Effector memory CD8-positive, alpha-beta T cell (primary cell): ENCODE data around the gene THSD7A.

ENCODE experiments used
- ATAC-seq: fragments of 150-1000 bp; cut with Tn5 transposase; replicated peaks from 2 replicates; pipeline ENCODE4 v1.10.0; 2021; ENCODE audit warnings: mild to moderate bottlenecking, moderate library complexity
- DNase-seq, 3 experiments: peaks; one replicate each; pipeline ENCODE4 v3.0.0; 2021
- H3K27ac Mint-ChIP-seq, 2 donors: one replicate each; pipeline ENCODE4 v1.8.0; 2022; ENCODE audit warnings: mild to moderate bottlenecking in 2 of 2, mixed read lengths in 2 of 2, moderate library complexity in 2 of 2
- H3K27me3 Mint-ChIP-seq, 2 donors: one replicate each; pipeline ENCODE4 v1.8.0; 2022; ENCODE audit warnings: mixed read lengths in 2 of 2
- H3K36me3 Mint-ChIP-seq: one replicate; pipeline ENCODE4 v1.8.0; 2022; ENCODE audit warnings: mild to moderate bottlenecking, moderate library complexity, mixed read lengths; ENCODE audit not compliant: insufficient read depth
- H3K4me1 Mint-ChIP-seq, 2 donors: one replicate each; pipeline ENCODE4 v1.8.0; 2022; ENCODE audit warnings: low read depth in 2 of 2, mixed read lengths in 2 of 2
- H3K4me3 Mint-ChIP-seq, 2 donors: one replicate each; pipeline ENCODE4 v1.8.0; 2022; ENCODE audit warnings: mild to moderate bottlenecking in 2 of 2, mixed read lengths in 2 of 2, moderate library complexity in 2 of 2
- H3K9me3 Mint-ChIP-seq, 2 donors: one replicate each; pipeline ENCODE4 v1.8.0; 2022; ENCODE audit warnings: mixed read lengths in 2 of 2

Gene THSD7A

GRCh38 chr7:11410656-11411644, 421.0 kb downstream of the THSD7A start:
- H3K27me3 Mint-ChIP-seq, result no peaks in the 10 kb centered on the region
- peaks cover 6 to 12% of the 10 kb centered on the region in 2 donors for H3K9me3 Mint-ChIP-seq
- no peak for DNase-seq
- no peak overlapping the region for H3K27ac Mint-ChIP-seq
- no peak overlapping the region for H3K4me3 Mint-ChIP-seq
- H3K36me3 Mint-ChIP-seq, result no peaks in the 10 kb centered on the region
- H3K4me1 Mint-ChIP-seq, result no peaks in the 10 kb centered on the region
- ATAC-seq, result no peak

GRCh38 chr7:11404355-11404754, 427.6 kb downstream of the THSD7A start:
- no peak overlapping the region for H3K4me3 Mint-ChIP-seq

GRCh38 chr7:11403781-11404180, 428.2 kb downstream of the THSD7A start:
- Mint-ChIP-seq H3K27me3 (no peaks in the 10 kb centered on the region), H3K4me1 (no peaks in the 10 kb centered on the region), H3K36me3 (no peaks in the 10 kb centered on the region), H3K27ac (no peak overlapping the region), H3K4me3 (no peak overlapping the region), H3K9me3 (no peaks in the 10 kb centered on the region)
- ATAC-seq (no peak), DNase-seq (no peak)

More at GRCh38 chr7:11404355-11404754, 427.6 kb downstream of the THSD7A start:
- H3K36me3 Mint-ChIP-seq, result no peaks in the 10 kb centered on the region
- H3K27me3 Mint-ChIP-seq, result no peaks in the 10 kb centered on the region
- ATAC-seq (no peak), DNase-seq (no peak)
- no peaks in the 10 kb centered on the region for H3K9me3 Mint-ChIP-seq
- no peak overlapping the region for H3K27ac Mint-ChIP-seq
- no peaks in the 10 kb centered on the region for H3K4me1 Mint-ChIP-seq

GRCh38 chr7:11394438-11394837, 437.6 kb downstream of the THSD7A start:
- no peaks in the 10 kb centered on the region for H3K4me1 Mint-ChIP-seq
- no peak for DNase-seq
- H3K36me3 Mint-ChIP-seq, result no peaks in the 10 kb centered on the region
- peaks cover 3 to 11% of the 10 kb centered on the region in 2 donors for H3K9me3 Mint-ChIP-seq
- ATAC-seq, result no peak
- H3K27me3 Mint-ChIP-seq, result no peaks in the 10 kb centered on the region
- H3K27ac Mint-ChIP-seq, result no peak overlapping the region
- H3K4me3 Mint-ChIP-seq, result no peak overlapping the region

GRCh38 chr7:11379641-11380040, 452.4 kb downstream of the THSD7A start:
- no peaks in the 10 kb centered on the region for H3K27me3 Mint-ChIP-seq
- DNase-seq, result no peak
- H3K36me3 Mint-ChIP-seq, result no peaks in the 10 kb centered on the region
- H3K27ac Mint-ChIP-seq, result no peak overlapping the region
- no peaks in the 10 kb centered on the region for H3K4me1 Mint-ChIP-seq
- ATAC-seq, result no peak
- no peak overlapping the region for H3K4me3 Mint-ChIP-seq
- no peaks in the 10 kb centered on the region for H3K9me3 Mint-ChIP-seq

GRCh38 chr7:11376529-11376928, 455.5 kb downstream of the THSD7A start:
- H3K4me1 Mint-ChIP-seq, result no peaks in the 10 kb centered on the region
- ATAC-seq (no peak), DNase-seq (no peak)
- H3K27ac Mint-ChIP-seq, result no peak overlapping the region
- no peaks in the 10 kb centered on the region for H3K9me3 Mint-ChIP-seq
- no peaks in the 10 kb centered on the region for H3K36me3 Mint-ChIP-seq
- H3K4me3 Mint-ChIP-seq, result no peak overlapping the region
- no peaks in the 10 kb centered on the region for H3K27me3 Mint-ChIP-seq

- Mint-ChIP-seq H3K4me3 (no peak overlapping the region), H3K27ac (no peak overlapping the region), H3K36me3 (no peaks in the 10 kb centered on the region), H3K4me1 (no peaks in the 10 kb centered on the region), H3K27me3 (no peaks in the 10 kb centered on the region), H3K9me3 (no peaks in the 10 kb centered on the region)
- ATAC-seq, result no peak
- DNase-seq, result no peak
Observed at GRCh38 chr7:11374629-11375028, 457.4 kb downstream of the THSD7A start.

GRCh38 chr7:11373546-11374142, 458.4 kb downstream of the THSD7A start:
- Mint-ChIP-seq H3K27me3 (no peaks in the 10 kb centered on the region), H3K4me3 (no peak overlapping the region), H3K4me1 (no peaks in the 10 kb centered on the region), H3K27ac (no peak overlapping the region), H3K9me3 (no peaks in the 10 kb centered on the region), H3K36me3 (no peaks in the 10 kb centered on the region)
- DNase-seq, result no peak
- no peak for ATAC-seq

GRCh38 chr7:11369696-11370095, 462.3 kb downstream of the THSD7A start:
- Mint-ChIP-seq H3K9me3 (no peaks in the 10 kb centered on the region), H3K36me3 (no peaks in the 10 kb centered on the region), H3K27me3 (no peaks in the 10 kb centered on the region), H3K4me3 (no peak overlapping the region), H3K27ac (no peak overlapping the region), H3K4me1 (no peaks in the 10 kb centered on the region)
- DNase-seq (no peak), ATAC-seq (no peak)

- no peak overlapping the region for H3K27ac Mint-ChIP-seq
- H3K36me3 Mint-ChIP-seq, result no peaks in the 10 kb centered on the region
- H3K4me3 Mint-ChIP-seq, result no peak overlapping the region
- no peaks in the 10 kb centered on the region for H3K4me1 Mint-ChIP-seq
- no peaks in the 10 kb centered on the region for H3K27me3 Mint-ChIP-seq
- ATAC-seq (no peak), DNase-seq (no peak)
- H3K9me3 Mint-ChIP-seq, result no peaks in the 10 kb centered on the region
Observed at GRCh38 chr7:11366118-11366517, 465.9 kb downstream of the THSD7A start.

GRCh38 chr7:11358637-11359036, 473.4 kb downstream of the THSD7A start:
- H3K27me3 Mint-ChIP-seq, result peaks cover 0 to under 1% of the 10 kb centered on the region in 2 donors
- H3K27ac Mint-ChIP-seq, result no peak overlapping the region

GRCh38 chr7:11355399-11356005, 476.5 kb downstream of the THSD7A start:
- peaks cover 16 to 21% of the 10 kb centered on the region in 2 donors for H3K27me3 Mint-ChIP-seq
- ATAC-seq (no peak), DNase-seq (no peak)
- no peaks in the 10 kb centered on the region for H3K4me1 Mint-ChIP-seq
- no peak overlapping the region for H3K27ac Mint-ChIP-seq
- no peaks in the 10 kb centered on the region for H3K36me3 Mint-ChIP-seq
- no peaks in the 10 kb centered on the region for H3K9me3 Mint-ChIP-seq
- H3K4me3 Mint-ChIP-seq, result no peak overlapping the region

More at GRCh38 chr7:11358637-11359036, 473.4 kb downstream of the THSD7A start:
- Mint-ChIP-seq H3K36me3 (no peaks in the 10 kb centered on the region), H3K9me3 (no peaks in the 10 kb centered on the region), H3K4me1 (no peaks in the 10 kb centered on the region), H3K4me3 (no peak overlapping the region)
- DNase-seq (no peak), ATAC-seq (no peak)

GRCh38 chr7:11346302-11346701, 485.7 kb downstream of the THSD7A start:
- Mint-ChIP-seq H3K4me3 (no peak overlapping the region), H3K4me1 (peaks cover 4 to 5% of the 10 kb centered on the region in 2 donors), H3K27me3 (peaks cover 0 to 7% of the 10 kb centered on the region in 2 donors), H3K27ac (no peak overlapping the region), H3K36me3 (no peaks in the 10 kb centered on the region), H3K9me3 (no peaks in the 10 kb centered on the region)
- ATAC-seq (no peak), DNase-seq (no peak)
